Activated CD8-positive, alpha-beta memory T cell treated with anti-CD3 and anti-CD28 coated beads, Interleukin-2, amount 50 U/mL, for 4 hours (primary cell): ENCODE measurements around the gene GNG13.

Experiments used
- DNase-seq: peaks from one replicate; pipeline ENCODE4 v3.0.0-alpha.2; 2020

Gene GNG13

DNA sequence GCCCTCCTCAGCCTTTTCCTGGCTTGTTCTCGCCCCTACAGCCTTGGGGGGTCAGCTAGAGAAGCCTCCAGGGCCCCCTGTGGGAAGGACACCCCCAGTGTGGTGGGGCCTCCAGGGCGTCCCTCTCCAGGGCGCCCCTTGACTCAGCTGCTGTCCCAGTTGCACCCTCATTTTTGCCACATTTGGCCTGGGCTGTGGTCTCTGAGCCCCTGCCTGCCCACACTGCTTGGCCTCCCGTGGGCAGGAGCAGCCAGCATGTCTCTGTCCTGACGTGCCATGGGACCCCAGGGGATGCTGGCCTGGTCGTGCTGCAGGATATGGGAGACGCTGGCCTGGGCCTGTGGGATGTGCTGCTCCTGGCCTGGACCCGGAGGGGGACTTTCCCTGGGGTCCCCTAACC is 7.1 kb downstream of the GNG13 start:
- DNase-seq, result no peak

DNA sequence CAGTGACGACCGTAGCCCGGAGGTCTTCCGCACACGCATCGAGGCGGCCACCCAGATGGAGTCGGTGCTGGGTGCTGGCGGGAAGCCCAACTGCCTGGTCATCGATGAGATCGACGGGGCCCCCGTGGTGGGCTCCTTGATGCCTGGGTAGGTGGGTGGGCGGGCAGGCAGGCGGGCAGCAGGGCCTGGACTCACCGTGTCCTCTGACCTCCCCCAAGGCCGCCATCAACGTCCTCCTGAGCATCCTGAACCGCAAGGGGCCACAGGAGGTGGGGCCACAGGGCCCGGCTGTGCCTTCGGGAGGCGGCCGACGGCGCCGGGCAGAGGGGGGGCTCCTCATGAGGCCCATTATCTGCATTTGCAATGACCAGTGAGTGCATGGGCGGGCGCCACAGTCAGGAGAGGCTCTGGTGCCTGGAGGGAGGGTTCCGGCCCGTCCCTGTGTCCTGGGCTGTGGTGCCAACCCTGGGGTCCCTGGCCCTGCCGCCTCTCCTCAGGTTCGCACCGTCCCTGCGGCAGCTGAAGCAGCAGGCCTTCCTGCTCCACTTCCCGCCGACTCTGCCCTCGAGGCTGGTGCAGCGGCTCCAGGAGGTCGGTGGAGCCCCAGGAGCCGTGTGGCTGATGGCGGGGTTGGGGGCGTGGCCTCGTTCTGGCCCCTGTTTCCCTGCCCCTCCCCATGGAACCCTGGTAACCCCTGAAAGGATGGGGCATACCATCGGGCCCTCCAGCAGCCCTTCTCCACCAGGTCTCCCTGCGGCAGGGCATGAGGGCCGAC is 8.1 kb downstream of the GNG13 start:
- no peak for DNase-seq

DNA sequence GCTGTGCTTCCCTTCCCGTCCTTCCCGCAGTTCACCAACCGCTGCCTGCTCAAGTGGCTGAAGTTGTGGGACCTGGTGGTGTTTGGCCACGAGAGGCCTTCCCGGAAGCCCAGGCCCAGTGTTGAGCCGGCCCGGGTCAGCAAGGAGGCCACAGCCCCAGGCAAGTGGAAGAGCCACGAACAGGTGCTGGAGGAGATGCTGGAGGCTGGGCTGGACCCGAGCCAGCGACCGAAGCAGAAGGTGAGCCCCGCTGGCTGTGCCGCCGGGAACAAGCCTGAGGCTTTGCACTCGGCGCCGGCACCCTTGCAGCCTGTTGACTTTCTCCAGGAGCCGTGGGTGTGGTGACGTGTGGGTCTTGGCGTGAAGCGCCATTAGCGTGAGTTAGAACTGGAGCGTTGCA is 9.4 kb downstream of the GNG13 start:
- DNase-seq, result no peak

DNA sequence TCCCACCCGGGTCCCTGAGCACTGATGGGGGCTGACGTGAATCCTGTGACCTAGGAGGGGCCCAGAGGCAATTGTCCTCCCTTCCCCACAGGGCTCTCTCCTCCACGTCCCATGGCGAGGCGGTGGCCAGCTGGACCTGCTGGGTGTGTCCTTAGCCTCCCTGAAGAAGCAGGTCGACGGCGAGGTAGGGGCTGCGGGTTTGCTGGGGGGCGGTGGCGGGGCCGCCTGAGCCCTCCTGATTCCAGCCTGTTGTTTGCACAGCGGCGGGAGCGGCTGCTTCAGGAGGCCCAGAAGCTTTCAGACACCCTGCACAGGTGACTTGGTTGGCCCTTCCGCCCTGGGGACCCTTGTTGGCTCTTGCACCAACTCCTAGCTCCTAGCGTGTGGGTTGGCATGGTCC is 10.4 kb downstream of the GNG13 start:
- no peak for DNase-seq

DNA sequence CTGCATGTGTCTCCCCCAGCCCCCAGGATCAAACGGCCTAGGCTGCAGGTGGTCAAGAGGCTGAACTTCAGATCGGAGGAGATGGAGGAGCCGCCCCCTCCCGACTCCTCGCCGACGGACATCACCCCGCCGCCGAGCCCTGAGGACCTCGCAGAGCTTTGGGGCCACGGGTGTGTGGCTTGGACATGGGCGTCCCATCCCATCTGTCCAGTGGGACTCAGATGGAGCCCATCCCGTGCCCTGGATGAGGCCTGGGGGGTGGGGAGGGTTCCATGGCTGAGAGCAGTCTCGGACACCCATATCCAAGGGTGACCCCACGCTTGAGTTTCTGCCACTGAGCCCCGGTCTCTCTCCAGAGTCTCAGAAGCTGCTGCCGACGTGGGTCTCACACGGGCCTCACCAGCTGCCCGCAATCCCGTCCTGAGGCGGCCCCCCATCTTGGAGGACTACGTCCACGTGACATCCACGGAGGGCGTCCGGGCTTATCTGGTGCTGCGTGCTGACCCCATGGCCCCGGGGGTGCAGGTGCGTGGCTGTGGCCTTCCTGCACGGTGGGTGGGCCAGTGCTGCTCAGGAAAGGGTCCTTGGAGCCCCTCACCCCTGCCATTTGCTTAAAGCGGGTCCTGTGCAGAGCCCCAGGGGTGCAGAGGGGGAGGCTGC is 11.2 kb downstream of the GNG13 start:
- DNase-seq, result no peak

DNA sequence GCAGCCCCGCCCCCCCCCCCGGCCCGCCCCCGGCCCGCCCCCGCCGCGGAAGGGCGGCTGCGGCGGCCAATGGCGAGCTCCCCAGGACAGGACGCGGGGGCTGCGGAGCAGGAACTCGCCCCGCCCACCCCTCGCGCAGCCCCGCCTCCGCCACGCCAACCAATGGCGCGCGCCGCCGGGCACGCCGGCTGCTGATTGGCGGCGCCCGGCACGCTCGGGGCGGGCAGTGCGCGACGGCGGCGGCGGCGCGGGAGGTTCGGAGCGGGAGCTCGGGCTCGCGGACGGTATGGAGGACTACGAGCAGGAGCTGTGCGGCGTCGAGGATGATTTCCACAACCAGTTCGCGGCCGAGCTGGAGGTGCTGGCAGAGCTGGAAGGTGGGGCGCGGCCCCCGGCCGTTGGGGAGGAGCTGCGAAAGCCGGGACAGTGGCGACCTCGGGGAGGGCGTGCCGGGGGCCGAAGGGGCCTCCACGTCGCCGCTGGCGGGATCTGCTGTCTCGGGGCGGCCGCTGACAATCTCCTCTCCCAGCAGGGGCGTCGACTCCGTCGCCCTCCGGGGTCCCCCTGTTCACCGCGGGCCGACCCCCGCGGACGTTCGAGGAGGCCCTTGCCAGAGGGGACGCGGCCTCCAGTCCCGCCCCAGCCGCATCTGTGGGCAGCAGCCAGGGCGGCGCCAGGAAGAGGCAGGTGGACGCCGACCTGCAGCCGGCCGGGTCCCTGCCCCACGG is 12.0 kb downstream of the GNG13 start, which contains the start of gene CHTF18:
Gene CHTF18, plus strand, starts transcription at position 222 of the 728 bp plus-strand sequence. Its CDS starts 65 bp downstream, at position 287.
- DNase-seq, result peak; percentile 91

DNA sequence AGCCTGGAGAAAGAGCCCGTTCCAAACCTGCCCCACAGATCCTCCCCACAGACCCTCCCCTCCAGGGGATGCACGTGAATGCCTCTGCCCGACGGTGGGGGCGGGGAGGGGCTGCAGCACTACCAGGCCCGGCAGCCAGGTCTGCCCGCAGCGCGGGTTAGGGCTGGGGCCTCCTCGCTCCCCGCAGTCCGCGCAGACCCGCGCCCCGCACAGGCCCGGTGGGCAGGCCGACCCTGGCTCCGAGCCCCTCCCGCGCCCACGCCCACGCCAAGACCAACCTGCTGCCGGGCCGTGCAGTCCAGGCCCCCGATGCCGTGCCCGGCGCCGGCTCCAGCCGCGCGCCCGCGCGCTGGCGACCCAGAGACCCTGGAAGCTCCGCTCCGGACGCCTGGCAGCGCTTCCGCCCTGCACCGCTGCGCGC is 12.5 kb downstream of the GNG13 start, which contains the start of gene RPUSD1:
Gene RPUSD1, minus strand, starts transcription at position 404 of the 421 bp plus-strand sequence. CDS start 644 bp downstream, outside the sequence.
- DNase-seq, result no peak

DNA sequence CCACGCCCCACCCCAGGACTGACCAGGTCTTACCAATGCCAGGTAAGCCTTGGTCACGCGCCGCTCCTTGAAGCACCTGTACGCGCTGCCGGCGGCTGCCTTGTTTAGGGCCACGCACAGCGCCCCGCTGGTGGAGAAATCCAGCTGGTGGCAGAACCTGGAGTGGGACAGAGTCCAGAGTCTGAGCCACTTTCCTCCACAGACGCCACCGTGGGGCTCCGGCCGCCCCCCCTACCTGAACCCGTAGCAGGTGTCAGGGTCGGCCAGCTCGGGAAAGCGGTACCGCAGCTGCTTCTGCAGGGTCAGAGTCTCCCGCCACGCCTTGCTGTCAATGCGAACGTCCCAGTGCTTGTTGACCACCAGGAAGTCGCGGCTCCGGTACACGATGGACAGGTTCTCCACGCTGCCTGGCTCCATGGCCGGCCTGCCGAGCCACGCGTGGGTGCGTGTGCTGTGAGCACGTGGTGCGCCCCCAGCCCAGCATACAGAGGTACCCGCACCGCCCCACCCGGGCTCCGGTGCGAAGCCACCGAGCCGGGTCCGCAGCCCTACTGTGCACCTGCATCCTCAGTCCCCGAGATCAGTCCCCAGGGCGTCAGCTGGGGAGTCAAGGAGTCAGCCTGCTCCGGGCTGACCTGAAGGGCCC is 13.1 kb downstream of the GNG13 start:
- DNase-seq, result no peak

DNA sequence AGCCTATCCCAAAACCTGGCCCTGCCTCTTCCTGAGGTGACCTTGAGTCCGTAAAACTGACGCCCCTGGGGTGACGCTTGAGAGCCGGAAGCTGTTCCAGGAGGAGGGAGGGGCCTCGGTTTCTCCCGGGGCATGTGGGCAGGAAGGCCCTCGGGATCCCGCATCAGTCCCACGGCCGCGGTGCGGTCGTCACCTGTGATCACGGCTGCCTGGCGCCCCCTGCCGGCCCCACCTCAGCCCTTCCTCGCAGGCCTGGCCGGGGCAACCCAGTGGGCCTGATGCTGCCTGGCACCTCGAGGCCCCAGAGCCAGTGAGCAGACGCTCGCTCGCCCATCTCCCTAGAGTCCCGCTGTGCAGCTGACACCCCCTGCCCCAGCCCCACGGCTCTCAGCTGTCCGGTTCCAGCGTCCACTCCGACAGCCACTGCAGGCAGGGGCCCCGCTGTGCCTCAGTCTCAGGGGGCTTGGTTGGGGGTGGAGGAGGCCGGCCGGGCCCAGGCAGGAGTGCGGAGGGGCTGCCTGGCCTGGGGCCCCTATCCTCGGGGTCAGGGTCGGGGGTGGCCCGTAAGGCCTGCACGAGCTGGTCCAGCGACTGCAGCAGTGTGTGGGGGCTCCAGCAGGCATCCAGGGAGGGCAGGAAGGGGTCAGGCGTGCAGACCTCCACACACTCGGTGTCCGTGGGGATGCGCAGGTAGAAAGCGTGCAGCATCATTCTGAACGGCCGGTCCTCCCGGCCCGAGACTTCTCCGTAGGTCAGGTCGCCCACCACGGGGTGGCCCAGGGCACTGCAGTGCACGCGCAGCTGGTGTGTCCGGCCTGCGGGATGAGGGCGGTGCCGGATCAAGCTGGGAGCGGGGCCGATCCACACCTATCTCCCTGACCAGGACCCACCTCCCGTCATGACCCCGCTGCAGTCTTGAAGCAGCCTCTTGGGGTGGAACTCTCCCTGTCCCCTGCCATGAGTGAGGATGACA is 14.7 kb downstream of the GNG13 start:
- DNase-seq, result peak; percentile 82

DNA sequence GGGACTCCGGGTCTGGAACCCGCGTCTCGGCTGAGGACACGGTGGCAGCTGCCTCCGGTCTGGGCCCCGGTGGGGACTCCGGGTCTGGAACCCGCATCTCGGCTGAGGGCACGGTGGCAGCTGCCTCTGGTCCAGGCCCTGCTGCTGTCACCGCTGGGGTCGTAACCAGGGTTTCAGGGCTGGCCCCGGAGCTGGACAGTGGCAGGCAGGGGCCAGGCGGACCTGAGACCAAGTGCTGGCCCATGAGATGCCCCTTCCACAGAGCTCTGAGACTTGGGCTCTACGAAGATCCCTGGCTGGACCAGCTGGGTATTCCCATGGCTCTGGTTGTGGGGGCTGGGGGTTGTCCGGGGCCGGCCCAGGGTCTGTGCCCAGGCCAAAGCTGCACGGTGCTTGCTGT is 16.1 kb downstream of the GNG13 start:
- no peak for DNase-seq

DNA sequence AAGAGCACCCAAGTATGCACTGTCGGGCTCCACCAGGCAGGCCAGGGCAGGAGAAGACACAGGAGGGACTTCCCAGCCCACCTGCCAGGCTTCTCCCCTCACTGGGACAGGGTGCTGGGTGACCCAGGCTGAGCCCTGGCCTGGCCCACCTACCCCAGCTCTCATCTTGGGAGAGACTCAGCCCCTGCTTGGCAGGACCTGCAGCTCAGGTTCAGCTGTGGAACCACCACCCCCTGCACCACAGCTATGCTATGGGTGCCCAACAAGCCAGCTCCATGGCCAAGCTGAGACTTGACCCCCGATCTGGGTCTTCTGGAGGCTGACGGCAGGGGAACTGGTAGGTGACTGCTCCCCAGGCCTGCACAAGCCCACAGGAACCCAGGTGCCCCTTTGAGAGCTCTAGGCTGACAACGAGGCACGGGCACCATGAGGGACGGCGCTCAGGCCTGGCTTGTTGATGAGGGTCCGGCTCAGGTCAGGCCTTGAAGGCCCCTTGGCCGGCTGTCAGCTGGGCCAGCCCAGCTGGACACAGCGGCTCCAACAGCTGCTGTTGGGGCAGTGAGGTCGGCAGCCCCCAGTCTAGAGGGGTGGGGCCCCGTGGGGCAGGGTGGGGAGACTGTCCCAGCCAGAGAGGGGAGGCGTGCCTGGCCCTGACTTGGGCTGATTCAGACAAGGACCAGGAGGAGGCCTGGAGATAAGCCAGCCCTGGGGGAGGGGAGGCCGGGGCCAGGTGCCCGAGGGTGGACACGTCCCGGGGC is 17.0 kb downstream of the GNG13 start:
- no peak for DNase-seq

DNA sequence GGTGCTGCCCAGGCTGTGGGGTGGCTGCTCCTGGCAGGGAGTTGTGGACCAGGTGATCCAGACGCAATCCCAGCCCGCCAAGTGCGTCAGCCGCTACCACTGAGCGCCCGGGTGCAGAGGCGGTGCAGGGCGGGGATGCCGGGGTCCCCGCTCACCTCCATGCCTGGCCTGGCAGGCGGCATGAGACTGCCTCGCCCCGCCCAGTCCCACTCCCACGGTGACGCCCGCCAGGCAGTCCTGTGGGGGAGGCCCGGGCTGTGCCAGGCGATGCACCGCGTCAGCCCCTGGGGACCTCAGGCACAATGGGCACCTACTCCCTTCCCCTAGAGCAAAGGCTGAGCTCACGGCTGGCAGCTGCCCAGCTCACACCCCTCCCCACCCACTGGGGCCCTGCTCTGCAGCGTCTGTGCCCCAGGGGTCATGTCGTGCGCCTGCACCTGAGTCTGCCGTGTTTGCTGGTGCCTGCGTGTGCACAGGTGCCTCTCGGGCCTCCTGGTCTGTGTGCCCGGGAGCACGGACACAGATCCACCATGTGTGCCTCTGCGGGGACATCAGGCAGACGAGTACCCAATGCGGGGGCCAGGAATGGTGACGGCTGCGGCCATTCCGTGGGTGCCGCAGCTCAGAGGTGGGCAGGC is 17.6 kb downstream of the GNG13 start:
- no peak for DNase-seq

DNA sequence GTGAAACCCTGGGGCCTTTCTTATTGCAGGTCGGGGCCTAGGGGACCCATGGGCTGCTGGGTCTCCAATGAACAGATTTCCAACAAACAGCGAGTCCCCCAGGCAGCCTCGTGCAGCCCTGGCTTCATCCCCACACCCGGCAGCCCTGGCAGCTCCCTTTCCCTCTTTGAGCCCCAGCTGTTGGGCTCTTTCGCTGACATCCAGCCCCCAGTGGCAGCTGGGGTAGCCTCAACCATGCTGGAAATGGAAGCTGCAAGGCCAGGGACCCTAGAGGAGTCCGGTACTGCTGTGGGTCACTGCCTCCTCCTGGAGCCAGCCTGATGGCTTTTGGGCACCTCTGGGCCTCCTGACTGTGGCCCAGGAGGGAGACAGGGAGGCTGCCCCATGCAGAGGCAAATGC is 18.3 kb downstream of the GNG13 start:
- no peak for DNase-seq

DNA sequence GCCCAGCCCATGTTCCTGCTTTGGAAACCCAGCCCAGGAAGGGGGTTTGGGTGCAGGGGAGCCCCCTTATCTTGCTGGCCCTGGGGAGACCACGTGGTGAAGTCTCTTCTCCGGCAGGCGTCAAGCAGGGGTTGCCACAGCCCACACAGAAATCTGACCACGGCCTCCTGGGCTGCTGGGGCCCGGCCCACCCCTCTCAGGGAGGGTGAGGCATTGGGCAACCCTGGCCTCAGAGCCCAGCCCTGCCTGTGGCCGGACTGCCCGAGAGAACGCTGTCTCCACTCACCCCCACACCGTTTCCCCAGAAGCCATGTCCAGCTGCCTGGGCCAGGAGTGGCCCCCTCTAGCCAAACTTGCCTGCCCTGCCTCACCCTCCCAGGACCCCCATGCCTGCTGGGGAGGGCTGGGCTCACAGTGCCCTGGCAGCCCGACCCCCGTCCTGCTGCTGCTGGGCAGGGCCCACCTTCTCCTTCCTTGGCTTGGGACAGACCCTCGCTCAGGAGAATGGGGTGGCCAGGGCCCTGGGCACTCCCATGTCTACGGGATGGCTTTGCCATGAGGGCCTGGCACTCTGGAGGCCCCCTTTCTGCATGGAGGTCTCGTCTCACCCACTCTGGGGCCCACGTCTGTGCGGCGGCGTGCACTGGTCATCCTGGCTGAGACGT is 19.1 kb downstream of the GNG13 start:
- no peak for DNase-seq

DNA sequence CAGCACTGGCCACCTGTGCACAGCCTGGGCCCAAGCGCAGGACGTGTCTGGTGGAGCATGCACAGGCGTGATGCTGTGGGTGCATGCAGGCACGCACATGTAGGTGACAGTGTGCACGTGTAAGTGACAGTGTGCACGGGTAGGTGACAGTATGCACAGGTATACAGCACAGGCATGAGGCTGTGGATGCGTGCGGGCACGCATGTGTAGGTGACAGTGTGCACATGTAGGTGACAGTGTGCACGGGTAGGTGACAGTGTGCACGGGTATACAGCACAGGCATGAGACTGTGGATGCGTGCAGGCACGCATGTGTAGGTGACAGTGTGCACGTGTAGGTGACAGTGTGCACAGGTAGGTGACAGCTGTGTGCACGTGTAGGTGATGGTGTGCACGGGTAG is 20.2 kb downstream of the GNG13 start:
- no peak for DNase-seq

DNA sequence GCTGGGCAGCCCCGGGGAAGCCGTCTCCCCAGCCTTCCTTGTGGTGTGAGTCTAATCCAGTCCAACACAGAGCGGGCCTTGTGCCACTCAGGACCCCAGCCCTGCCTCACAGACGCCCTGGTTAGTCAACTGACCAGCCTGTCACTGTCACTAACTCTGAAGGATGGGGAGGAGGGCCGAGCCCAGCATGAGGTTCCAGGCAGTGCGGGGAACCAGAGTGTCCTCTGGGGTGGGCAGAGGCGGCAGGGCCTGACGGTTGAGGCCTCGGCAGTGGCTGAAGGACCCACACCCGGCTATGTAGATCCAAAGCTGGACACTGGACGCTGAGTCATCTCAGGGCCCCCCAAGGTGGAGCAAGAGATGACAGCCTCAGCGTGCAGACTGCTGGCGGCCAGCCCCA is 21.0 kb downstream of the GNG13 start:
- no peak for DNase-seq

DNA sequence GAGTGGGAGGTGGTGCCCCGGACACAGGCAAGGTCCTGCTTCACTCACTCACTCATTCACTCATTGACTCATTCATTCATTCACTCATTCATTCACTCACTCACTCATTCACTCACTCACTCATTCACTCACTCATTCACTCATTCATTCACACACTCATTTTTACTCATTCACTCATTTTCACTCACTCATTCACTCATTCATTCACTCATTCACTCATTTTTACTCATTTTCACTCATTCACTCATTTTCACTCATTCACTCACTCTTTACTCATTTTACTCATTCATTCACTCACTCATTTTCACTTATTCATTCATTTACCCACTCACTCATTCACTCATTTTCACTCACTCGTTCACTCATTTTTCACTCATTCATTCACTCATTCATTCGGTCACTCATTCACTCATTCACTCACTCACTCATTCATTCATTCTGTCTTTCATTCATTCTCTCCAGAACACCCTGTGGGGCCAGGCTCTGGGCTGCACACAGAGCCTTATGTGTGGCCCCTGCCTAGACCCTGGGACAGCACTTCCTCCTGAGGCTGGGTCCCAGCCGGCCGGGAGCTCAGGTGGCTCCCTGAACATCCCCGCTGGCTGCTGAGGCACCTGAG is 21.5 kb downstream of the GNG13 start:
- DNase-seq, result no peak

DNA sequence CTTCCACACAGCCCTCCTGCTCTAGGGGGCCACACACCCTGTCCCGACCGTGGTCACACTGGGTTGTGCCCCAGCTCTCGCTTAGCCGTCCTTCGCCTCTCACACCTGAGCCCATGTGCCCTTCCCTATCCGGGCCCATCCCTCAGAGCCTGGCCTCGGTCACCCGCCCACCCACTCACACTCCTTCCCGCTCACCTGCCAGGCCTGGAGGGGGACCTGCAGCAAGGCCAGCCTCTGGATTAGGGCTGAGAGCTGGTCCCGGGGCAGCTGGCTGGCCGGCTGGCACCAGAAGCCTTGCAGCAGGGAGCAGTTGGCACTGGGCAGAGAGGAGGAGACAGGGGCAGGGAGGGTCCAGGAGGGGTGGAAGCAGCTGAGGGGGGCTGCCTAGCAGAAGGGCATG is 22.1 kb downstream of the GNG13 start:
- no peak for DNase-seq

DNA sequence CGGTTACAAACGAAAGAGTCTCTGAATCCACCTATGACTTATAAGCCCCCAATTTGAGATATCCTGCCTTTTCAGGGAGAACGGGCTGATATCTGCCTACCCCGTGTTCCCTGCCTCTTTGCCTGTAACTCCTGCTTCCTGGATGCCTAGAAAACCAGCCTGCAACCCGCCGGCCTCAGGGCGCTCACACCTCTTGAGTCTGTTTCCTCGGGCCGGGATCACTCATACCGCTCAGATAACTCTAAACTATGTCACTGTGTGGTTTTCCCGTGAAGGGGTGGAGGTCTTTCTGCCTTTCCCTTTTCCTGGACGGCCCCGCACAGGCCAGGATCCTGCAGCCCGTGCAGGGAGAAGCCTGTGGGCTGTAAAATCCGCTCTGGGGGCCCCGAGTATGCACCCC is 22.7 kb downstream of the GNG13 start:
- no peak for DNase-seq

DNA sequence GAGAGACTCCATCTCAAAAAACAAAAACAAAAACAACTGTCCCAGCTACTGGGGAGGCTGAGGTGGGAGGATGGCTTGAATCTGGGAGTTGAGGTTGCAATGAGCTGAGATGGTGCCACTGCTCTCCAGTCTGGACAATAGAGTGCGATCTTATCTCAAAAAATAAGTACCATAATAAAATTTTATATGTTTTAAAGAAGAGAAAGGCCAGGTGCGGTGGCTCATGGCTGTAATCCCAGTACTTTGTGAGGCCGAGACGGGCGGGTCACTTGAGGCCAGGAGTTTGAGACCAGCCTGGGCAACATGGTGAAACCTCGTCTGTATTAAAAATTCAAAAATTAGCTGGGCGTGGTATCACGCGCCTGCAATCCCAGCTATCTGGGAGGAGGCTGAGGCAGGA is 23.7 kb downstream of the GNG13 start:
- no peak for DNase-seq
